B cell (primary cell): Measurements from ENCODE around the gene RARA. TPM values are rescaled to one million over a fixed set of nuclear protein-coding genes. Genes with fewer than 3 reads are reported as not detected.

Experiments used
- ATAC-seq: fragments of 200-7000 bp; cut with Tn5 transposase; one replicate; pipeline ENCODE4 v1.10.0; 2021; ENCODE audit warnings: low read depth, mild to moderate bottlenecking, moderate number of reproducible peaks, moderate library complexity
- CTCF ChIA-PET: fragments of 350-600 bp; sonication (Branson Sonifier 250); formaldehyde crosslinking; loops from one replicate; lab custom pipeline; 2021; ENCODE audit warnings: antibody characterized with exemption, inconsistent platforms; lab: Charles Lee
- POLR2A ChIA-PET: fragments of 350-600 bp; sonication (Branson Sonifier 250); formaldehyde crosslinking; loops from one replicate; lab custom pipeline; 2021; ENCODE audit warnings: antibody characterized with exemption; lab: Charles Lee
- DNase-seq: peaks from one replicate; pipeline ENCODE4 v3.0.0; 2013
- H2AFZ ChIP-seq: 2 replicates; pipeline ENCODE4 v1.6.1; 2012; ENCODE audit warnings: mild to moderate bottlenecking, low read depth, low read length; ENCODE audit not compliant: insufficient read depth, poor library complexity, severe bottlenecking
- H3K27ac ChIP-seq, 2 donors: 1 replicate in 1 of 2; 2 replicates in 1 of 2; pipeline ENCODE4 v1.5.1; 2012 to 2013; ENCODE audit warnings: low read length in 2 of 2, mild to moderate bottlenecking in 2 of 2, moderate library complexity in 1 of 2
- H3K27me3 ChIP-seq, 4 experiments: fragments of 200-600 bp in 1 of 4; sonication (generic) in 1 of 4; replicated peaks in 1 of 4; 1 replicate in 2 of 4; 2 replicates in 2 of 4; pipeline versions ENCODE4 v1.6.1 to v1.7.0; 2013 to 2016; ENCODE audit warnings: low read length in 3 of 4, mild to moderate bottlenecking in 2 of 4, mixed read lengths in 1 of 4, moderate library complexity in 1 of 4; ENCODE audit not compliant: insufficient read depth in 4 of 4, control insufficient read depth in 3 of 4; ENCODE audit errors: control extremely low read depth in 1 of 4
- H3K36me3 ChIP-seq, 2 experiments: replicated peaks in 1 of 2; 1 replicate in 1 of 2; 2 replicates in 1 of 2; pipeline versions ENCODE4 v1.6.1 to v1.7.1; 2013; ENCODE audit warnings: low read length in 1 of 2; ENCODE audit not compliant: insufficient read depth in 2 of 2, control insufficient read depth in 1 of 2; ENCODE audit errors: control extremely low read depth in 1 of 2, extremely low read depth in 1 of 2
- H3K4me1 ChIP-seq, 2 donors: fragments of 200-600 bp in 1 of 2; sonication (generic) in 1 of 2; 1 replicate in 1 of 2; 2 replicates in 1 of 2; pipeline versions ENCODE4 v1.5.1 to v1.6.1; 2013 to 2017; ENCODE audit warnings: low read length in 2 of 2; ENCODE audit not compliant: control insufficient read depth in 2 of 2, insufficient read depth in 2 of 2
- H3K4me2 ChIP-seq: replicated peaks from 2 replicates; pipeline ENCODE3; 2012; ENCODE audit warnings: mild to moderate bottlenecking, low read depth, low read length; ENCODE audit not compliant: poor library complexity, severe bottlenecking
- H3K4me3 ChIP-seq, 5 experiments: fragments of 200-600 bp in 1 of 5; sonication (generic) in 1 of 5; 1 replicate in 3 of 5; 2 replicates in 2 of 5; pipeline versions ENCODE4 v1.5.1 to v1.7.0; 2011 to 2016; ENCODE audit warnings: low read length in 4 of 5, mild to moderate bottlenecking in 4 of 5, low read depth in 2 of 5, control low read depth in 1 of 5, moderate library complexity in 1 of 5; ENCODE audit not compliant: insufficient read depth in 1 of 5; ENCODE audit errors: control extremely low read depth in 1 of 5, extremely low read depth in 1 of 5
- H3K79me2 ChIP-seq: fragments of 200-600 bp; sonication (generic); one replicate; pipeline ENCODE4 v1.6.0; 2016; ENCODE audit warnings: low read length; ENCODE audit not compliant: control insufficient read depth, insufficient read depth
- H3K9ac ChIP-seq: fragments of 200-600 bp; sonication (generic); 2 replicates; pipeline ENCODE4 v1.6.1; 2017; ENCODE audit warnings: mild to moderate bottlenecking, low read length, moderate library complexity
- H3K9me3 ChIP-seq, 3 donors: one replicate each; pipeline versions ENCODE4 v1.6.1 to v1.7.1; 2013; ENCODE audit warnings: low read length in 2 of 3; ENCODE audit not compliant: control insufficient read depth in 2 of 3, insufficient read depth in 1 of 3; ENCODE audit errors: control extremely low read depth in 1 of 3
- H4K20me1 ChIP-seq: 2 replicates; pipeline ENCODE4 v1.6.0; 2012; ENCODE audit warnings: mild to moderate bottlenecking, low read length; ENCODE audit not compliant: insufficient read depth, control insufficient read depth, poor library complexity, severe bottlenecking
- H3K27ac Mint-ChIP-seq: one replicate; pipeline ENCODE4 v1.8.0; 2021; ENCODE audit warnings: mixed read lengths
- H3K27me3 Mint-ChIP-seq: one replicate; pipeline ENCODE4 v1.8.0; 2021; ENCODE audit warnings: mixed read lengths
- H3K4me1 Mint-ChIP-seq: one replicate; pipeline ENCODE4 v1.8.0; 2021; ENCODE audit warnings: mixed read lengths
- H3K4me3 Mint-ChIP-seq: one replicate; pipeline ENCODE4 v1.8.0; 2021; ENCODE audit warnings: mixed read lengths
- H3K9me3 Mint-ChIP-seq: one replicate; pipeline ENCODE4 v1.8.0; 2022; ENCODE audit warnings: mixed read lengths; ENCODE audit not compliant: insufficient read depth
- EZH2 ChIP-seq: IDR thresholded peaks from 2 replicates; pipeline ENCODE4 v1.6.1; 2012; ENCODE audit warnings: borderline replicate concordance, low read depth, mild to moderate bottlenecking, moderate library complexity, low read length; ENCODE audit not compliant: insufficient read depth, poor library complexity, severe bottlenecking
- WGBS: methylation state at CpG from one replicate; pipeline ENCODE4 v1.1.5; 2013; ENCODE audit warnings: missing lambda C conversion rate; ENCODE audit not compliant: insufficient coverage; 5-methylcytosine and 5-hydroxymethylcytosine counted together
- intact Hi-C: fragments of 100-400 bp; cut with micrococcal nuclease; formaldehyde crosslinking; loops from one replicate; pipeline ENCODE4 v1.10.0; 2022
- polyA plus RNA-seq: library from polyadenylated mRNA; depleted of rRNA; stranded (reverse); fragments of >200 nt; gene quantifications from 2 replicates; pipeline ENCODE4 v1.2.3, GENCODE V29; 2012
- total RNA-seq, 2 donors: library from RNA; stranded (reverse); fragments of 120-200 nt in 1 of 2; gene quantifications; 1 replicate in 1 of 2; 2 replicates in 1 of 2; pipeline versions ENCODE4 v1.2.3 to v1.2.4, GENCODE V29; 2013 to 2022
- TF ChIP-seq, protein P1 (sequence below): fragments of 200-600 bp; IDR thresholded peaks from one replicate; pipeline ENCODE4 v1.8.0; 2022; ENCODE audit warnings: antibody characterized with exemption, mild to moderate bottlenecking

RARA gene
- total and polyA plus RNA-seq, 2 donors (not counting 1 experiment from before 2014, with no cell fraction given) = 20.7 to 86.2 TPM

DNA sequence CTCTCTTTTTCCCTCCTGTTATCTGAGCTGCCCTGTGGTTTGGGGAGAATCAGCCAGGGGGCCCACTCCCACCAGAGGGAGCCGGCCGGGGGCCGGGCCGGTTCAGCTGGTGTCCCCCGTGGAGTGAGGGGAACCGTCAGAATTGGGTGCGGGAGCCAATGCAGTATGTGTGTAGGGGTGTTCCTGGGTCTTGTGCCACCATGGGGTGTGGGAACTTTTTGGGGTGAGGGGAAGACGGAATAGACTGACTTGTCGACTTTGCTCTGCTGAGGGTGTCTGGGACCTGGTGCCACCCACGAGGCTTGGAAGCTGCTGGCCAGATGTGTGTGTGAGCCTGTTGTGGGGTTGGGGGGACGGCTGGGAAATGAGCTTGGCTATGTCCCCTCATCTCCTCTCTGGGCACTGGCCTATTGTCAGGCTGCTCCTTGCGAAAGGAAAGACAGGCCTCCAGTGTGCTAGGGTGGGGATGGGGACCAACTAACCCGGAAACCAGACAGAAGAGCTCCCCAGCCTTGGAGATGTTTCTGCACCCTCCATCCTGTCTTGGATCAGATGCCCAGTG is 9.9 kb downstream of the RARA start:
- no peaks in the 10 kb centered on the region for H3K36me3 ChIP-seq
- ChIA-PET CTCF (interaction anchor here (0.7 to 9.8 kb wide), 11 partner anchors 9 to 296 kb away, joined by 3 to 119 read pairs (median 4); partner anchors contain the start of gene RARA), POLR2A (interaction anchor here (0.6 to 1.7 kb wide), 7 partner anchors 9 to 229 kb away, joined by 3 to 6 read pairs (median 4); partner anchors contain the start of gene RARA)
- no peak for ATAC-seq
- H3K9me3 Mint-ChIP-seq = no peaks in the 10 kb centered on the region
- 15% methylated on average over 13 of the region's 13 CpGs for WGBS
- H3K4me1 ChIP-seq = peaks cover 64 to 85% of the 10 kb centered on the region in 2 donors
- intact Hi-C loops = loop anchor here (1.0 kb wide), 5 partner anchors 7 to 31 kb away; partner anchors contain the start of gene RARA
- no peaks in the 10 kb centered on the region for H3K9me3 ChIP-seq
- H3K4me2 ChIP-seq = peak overlapping the region; percentile 98
- no peaks in the 10 kb centered on the region for H3K27me3 Mint-ChIP-seq
- peaks cover 8% of the 10 kb centered on the region for H4K20me1 ChIP-seq
- no peak for TF ChIP-seq EZH2
- TF ChIP-seq, protein P1, sequence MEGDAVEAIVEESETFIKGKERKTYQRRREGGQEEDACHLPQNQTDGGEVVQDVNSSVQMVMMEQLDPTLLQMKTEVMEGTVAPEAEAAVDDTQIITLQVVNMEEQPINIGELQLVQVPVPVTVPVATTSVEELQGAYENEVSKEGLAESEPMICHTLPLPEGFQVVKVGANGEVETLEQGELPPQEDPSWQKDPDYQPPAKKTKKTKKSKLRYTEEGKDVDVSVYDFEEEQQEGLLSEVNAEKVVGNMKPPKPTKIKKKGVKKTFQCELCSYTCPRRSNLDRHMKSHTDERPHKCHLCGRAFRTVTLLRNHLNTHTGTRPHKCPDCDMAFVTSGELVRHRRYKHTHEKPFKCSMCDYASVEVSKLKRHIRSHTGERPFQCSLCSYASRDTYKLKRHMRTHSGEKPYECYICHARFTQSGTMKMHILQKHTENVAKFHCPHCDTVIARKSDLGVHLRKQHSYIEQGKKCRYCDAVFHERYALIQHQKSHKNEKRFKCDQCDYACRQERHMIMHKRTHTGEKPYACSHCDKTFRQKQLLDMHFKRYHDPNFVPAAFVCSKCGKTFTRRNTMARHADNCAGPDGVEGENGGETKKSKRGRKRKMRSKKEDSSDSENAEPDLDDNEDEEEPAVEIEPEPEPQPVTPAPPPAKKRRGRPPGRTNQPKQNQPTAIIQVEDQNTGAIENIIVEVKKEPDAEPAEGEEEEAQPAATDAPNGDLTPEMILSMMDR = no peak
- H3K27ac Mint-ChIP-seq = peak overlapping the region; percentile 100
- peak overlapping the region; percentile 95 to 96 for H3K27ac ChIP-seq
- H3K4me3 Mint-ChIP-seq = peak overlapping the region; percentile 97
- peaks cover 80% of the 10 kb centered on the region for H3K4me1 Mint-ChIP-seq
- H3K9ac ChIP-seq = peak overlapping the region; percentile 92
- DNase-seq = no peak
- peak overlapping the region; percentile 82 to 100 (median 93) for H3K4me3 ChIP-seq
- peak overlapping the region; percentile 63 for H2AFZ ChIP-seq
- H3K27me3 ChIP-seq = no peaks in the 10 kb centered on the region
- H3K79me2 ChIP-seq = peaks cover 73% of the 10 kb centered on the region
